Stimulated activated CD4-positive, alpha-beta T cell treated with anti-CD3 and anti-CD28 coated beads, TNF-alpha, amount 100 ng/mL, for 1 hour (primary cell): Measurements from ENCODE around the gene ZBTB26.
A peak's percentile ranks its signal among the peaks of the same experiment; 100 is the strongest.

Experiments
- DNase-seq, 3 donors: peaks; one replicate each; pipeline ENCODE4 v3.0.0-alpha.2; 2020; ENCODE audit warnings: low read depth in 3 of 3, low spot score in 1 of 3

Gene ZBTB26, protein sequence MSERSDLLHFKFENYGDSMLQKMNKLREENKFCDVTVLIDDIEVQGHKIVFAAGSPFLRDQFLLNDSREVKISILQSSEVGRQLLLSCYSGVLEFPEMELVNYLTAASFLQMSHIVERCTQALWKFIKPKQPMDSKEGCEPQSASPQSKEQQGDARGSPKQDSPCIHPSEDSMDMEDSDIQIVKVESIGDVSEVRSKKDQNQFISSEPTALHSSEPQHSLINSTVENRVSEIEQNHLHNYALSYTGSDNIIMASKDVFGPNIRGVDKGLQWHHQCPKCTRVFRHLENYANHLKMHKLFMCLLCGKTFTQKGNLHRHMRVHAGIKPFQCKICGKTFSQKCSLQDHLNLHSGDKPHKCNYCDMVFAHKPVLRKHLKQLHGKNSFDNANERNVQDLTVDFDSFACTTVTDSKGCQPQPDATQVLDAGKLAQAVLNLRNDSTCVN

DNA sequence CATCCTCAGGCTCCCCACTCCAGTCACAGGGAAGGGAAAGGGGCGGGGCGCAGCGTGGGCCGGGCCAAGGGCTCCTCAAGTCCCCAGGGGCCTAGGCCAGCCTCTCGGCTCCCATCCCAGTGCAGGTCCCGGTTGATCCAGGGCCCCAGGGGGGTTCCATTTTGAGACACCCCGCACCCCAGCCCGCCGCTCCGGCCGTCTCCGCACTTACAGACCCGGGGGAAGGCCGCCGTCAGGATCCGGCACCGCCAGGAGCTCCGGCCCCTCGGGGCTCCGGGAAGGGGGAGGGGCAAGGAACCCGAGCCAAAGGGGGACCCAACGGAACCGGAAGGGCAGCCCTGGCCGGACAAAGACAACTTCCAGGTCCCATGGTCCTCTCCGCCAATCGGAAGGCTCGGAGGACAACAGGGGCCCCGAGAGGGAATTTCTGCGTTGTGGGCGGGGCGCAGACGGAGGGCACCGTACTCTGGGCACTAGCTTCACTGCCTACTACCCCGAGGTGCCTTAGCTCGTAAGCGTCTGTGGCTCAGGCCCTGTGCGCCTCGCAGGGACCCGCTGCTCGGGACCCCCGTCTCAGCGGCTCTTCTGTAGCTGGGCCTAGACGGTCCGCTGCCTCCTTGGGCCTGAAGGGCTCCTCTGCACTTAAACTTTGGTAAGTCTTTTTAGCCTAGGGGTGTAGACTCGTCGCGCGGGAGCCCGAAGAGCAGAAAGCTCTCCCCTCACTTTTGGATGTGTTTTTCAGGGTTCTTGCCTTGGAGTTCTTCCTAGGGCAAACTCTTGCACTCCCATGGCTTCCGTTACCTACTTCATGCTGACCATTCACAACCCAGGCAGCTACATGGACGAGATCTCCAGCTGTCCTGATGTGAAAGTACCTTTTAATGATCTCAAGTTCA lies at the start of gene ZBTB26:
ZBTB26 (minus strand) TSS at position 287 of the 896 bp plus-strand sequence. CDS start 11,578 bp downstream, outside the sequence.
- peak; percentile 67 to 76 (median 70) for DNase-seq

- no peak for DNase-seq
Measured at GRCh38 chr9:122978601-122979000, 47.3 kb upstream of the ZBTB26 start.

GRCh38 chr9:122975196-122975595 lies 43.9 kb upstream of the ZBTB26 start:
- DNase-seq: no peak

GRCh38 chr9:122961139-122961538 lies 29.8 kb upstream of the ZBTB26 start:
- no peak for DNase-seq

GRCh38 chr9:122955961-122956360 lies 24.6 kb upstream of the ZBTB26 start:
- no peak for DNase-seq

GRCh38 chr9:122954253-122954691 lies 23.0 kb upstream of the ZBTB26 start:
- DNase-seq: no peak

DNA sequence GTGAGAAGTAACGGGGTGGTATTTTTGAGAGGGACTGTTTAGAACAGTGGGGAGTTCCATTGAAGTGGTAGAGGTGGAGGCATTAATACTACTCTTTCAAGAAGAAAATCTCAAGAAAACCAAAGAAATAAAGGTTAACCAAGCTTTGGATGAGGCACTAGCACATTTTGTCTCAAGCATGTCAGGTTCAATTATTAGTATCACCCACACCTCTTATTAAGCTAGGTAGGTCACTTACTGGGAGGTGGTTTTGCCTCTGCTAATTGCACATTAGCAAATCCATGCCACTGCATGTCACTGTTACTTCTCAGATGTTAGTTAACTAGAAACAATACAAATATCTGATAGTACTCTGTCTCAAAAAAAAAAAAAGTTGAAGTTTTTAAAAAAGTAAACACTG lies 19.7 kb upstream of the ZBTB26 start:
- no peak for DNase-seq

- no peak for DNase-seq
Measured at GRCh38 chr9:122950263-122950662, 19.0 kb upstream of the ZBTB26 start.

- no peak for DNase-seq
Measured at GRCh38 chr9:122949696-122950095, 18.4 kb upstream of the ZBTB26 start.

DNA sequence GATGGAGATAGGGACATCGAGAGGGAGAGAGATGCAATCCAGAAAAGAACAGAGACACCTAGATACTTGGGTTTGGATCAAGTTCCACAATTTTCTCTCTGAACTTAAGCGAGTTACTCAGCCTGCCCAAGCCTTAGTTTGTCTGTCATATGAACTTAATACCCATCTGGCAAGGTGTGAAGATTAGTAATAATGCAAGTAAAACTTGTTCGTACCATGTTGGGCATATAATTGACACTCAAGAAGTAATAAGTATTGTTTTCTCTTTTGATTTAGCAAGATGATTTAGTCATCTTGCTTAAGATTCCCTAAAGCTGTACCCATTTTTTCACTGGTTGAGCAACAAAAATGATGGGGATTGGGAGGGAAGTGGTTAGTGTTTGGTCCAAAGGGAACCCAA lies 17.0 kb upstream of the ZBTB26 start:
- no peak for DNase-seq

GRCh38 chr9:122946461-122947005 lies 15.2 kb upstream of the ZBTB26 start:
- no peak for DNase-seq

DNA sequence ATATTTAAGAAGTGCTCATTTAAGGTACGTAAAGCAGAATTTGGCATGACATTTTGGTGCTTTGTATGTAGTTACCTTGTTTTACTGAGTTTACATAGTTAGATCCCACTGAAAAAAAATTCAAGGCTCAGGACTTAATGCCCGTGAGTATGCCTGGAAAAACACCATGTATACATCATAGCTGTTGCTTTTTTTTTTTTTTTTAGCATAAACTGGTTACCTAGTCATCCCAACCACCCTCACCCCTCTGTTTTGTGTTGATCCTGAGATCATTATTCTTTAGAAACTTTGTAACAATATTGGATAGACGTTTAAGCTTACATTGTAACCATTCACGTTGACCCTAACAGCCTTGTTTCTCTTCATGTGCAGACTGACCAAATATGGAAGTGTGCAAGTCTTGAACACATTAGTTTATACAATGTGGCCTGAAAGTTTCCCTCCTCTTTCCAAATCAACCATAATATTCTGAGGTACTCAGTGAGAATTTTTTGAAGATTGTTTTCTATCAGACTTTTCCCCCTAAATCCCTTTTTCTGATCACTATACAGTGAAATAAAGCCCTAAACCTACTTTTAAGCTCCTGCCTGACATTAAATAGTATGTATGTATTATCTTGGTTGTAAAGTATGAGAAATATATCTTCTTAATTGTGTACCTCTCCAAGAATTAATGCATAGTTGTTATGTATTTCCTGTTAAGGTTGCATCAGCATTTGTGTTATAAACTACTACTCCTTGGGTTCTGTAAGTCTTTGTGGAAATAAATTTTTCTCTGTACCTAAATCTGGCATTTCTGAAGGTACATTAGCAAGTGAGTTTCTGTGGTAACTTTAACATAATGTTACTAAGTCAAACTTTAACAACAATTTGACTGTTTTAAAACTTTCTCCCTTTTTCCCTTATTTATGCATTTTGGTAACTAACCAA lies 13.9 kb upstream of the ZBTB26 start:
- DNase-seq: no peak

GRCh38 chr9:122941582-122942234 lies 10.4 kb upstream of the ZBTB26 start:
- DNase-seq: no peak

DNA sequence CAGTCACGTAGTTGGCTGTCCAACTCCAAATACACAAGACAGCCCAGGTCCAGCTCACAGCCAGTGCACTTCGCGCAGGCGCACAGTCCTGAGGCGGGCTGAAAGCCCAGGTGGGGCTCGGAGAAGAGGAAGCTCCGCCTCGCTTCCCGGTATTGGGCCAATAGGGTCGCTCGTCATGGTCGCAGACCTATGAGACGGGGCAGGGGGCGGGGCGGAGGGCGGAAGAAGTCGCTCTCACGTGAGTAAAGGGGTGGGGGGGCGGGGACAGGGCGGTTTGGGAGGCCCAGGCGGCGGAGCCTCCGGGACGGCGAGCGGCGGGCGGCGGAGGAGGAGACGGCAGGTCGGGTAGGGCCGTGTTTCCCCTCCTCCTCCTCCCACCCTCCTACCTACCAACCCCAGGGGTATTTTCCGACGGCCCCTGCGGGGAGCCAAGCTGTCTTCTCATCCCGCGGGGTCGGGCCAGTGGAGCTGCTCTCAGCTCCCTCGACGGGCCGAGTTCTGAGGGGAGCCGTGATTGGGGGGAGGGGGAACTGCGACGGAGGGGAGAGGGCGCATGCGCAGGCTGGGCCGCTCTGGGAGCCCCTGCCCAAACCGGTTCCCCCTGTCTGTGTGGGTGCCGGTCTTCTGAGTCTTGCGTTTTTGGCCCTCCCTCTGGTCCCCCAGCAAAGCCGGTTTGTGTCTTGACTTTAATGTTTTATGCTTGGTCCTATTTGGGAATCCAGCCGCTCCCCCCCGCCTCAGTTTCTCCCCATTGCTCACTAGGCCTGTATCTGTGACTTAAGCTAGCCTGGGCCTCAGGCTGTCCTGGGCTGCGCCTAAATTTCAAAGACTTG lies 9.7 kb upstream of the ZBTB26 start, which contains the start of gene RABGAP1:
RABGAP1 (plus strand) TSS at position 272 of the 833 bp plus-strand sequence. CDS start 16,040 bp downstream, outside the sequence.
- DNase-seq: peak; percentile 96 to 97 (median 97)

GRCh38 chr9:122940454-122940748 lies 9.1 kb upstream of the ZBTB26 start:
- DNase-seq: no peak

- DNase-seq: no peak
Measured at GRCh38 chr9:122939601-122940000, 8.3 kb upstream of the ZBTB26 start.

DNA sequence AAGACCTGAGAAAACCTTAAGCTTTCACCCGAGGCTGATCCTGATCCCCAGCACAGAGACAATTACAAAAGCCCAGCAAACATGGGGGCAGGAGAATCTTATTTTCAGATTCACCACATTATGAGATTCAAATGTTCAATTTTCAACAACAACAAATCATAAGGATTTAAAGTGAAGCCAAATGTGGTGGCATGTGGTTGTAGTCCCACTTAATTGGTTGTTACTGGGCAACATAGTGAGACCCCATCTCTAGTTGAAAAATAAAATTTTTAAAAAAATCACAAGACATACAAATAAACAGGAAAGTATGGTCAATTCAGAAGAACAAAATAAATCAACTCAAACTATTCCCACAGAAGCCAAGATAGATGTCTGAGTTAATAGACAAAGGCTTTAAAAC lies 5.6 kb upstream of the ZBTB26 start:
- no peak for DNase-seq

DNA sequence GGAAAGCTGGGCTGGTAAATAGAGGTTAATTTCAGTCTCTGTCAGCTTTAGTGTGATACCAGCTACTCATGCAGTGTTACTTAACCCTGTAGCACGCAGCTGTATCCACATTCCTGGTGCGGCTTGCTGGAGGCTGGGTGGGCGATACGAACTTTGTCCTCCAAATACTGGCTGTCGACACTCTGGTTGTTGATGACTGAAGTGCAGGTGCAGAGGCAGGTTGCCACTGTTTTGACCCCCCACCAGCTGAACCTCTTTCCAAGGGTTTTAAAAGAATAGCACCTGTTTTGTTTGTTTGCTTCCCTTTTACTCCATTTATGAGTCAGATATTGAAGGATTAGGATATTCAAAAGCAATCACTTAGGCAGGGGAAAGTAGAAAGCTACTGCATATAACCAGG lies 5.2 kb upstream of the ZBTB26 start:
- DNase-seq: no peak

GRCh38 chr9:122930541-122931225 lies 629 bp downstream of the ZBTB26 start:
- DNase-seq: no peak
